HG03565 (cell line): ENCODE results near the gene FRAS1.
"Not testable (repeated sequence)": the region's sequence is repeated elsewhere in the genome, so short reads cannot be mapped to it uniquely, and the experiment has no call there.

Source experiments
- ATAC-seq: cut with Tn5 transposase; IDR thresholded peaks from one replicate; pipeline ENCODE4 v1.9.1; 2021; ENCODE audit warnings: mild to moderate bottlenecking, moderate library complexity; ENCODE audit not compliant: unreplicated experiment

Gene FRAS1

GRCh38 chr4:78267790-78268189 is 210.7 kb downstream of the FRAS1 start:
- no peak for ATAC-seq

GRCh38 chr4:78268597-78268996 is 211.5 kb downstream of the FRAS1 start:
- no peak for ATAC-seq

GRCh38 chr4:78275450-78275849 is 218.3 kb downstream of the FRAS1 start:
- not testable (repeated sequence) for ATAC-seq

GRCh38 chr4:78286281-78286680 is 229.2 kb downstream of the FRAS1 start:
- no peak for ATAC-seq

- no peak for ATAC-seq
Observed at GRCh38 chr4:78288327-78288726, 231.2 kb downstream of the FRAS1 start.

- no peak for ATAC-seq
Observed at GRCh38 chr4:78291277-78291676, 234.2 kb downstream of the FRAS1 start.

- no peak for ATAC-seq
Observed at GRCh38 chr4:78292341-78292740, 235.2 kb downstream of the FRAS1 start.

GRCh38 chr4:78292856-78293255 is 235.7 kb downstream of the FRAS1 start:
- no peak for ATAC-seq

- ATAC-seq = no peak
Observed at GRCh38 chr4:78293348-78293747, 236.2 kb downstream of the FRAS1 start.

GRCh38 chr4:78293821-78294301 is 236.7 kb downstream of the FRAS1 start:
- ATAC-seq = no peak

- no peak for ATAC-seq
Observed at GRCh38 chr4:78296261-78296660, 239.1 kb downstream of the FRAS1 start.

- peak; percentile 50 for ATAC-seq
Observed at GRCh38 chr4:78297116-78297800, 240.1 kb downstream of the FRAS1 start.

GRCh38 chr4:78298618-78299017 is 241.5 kb downstream of the FRAS1 start:
- no peak for ATAC-seq

- peak; percentile 39 for ATAC-seq
Observed at GRCh38 chr4:78299565-78299972, 242.4 kb downstream of the FRAS1 start.

GRCh38 chr4:78307263-78307662 is 250.1 kb downstream of the FRAS1 start:
- ATAC-seq = not testable (repeated sequence)

GRCh38 chr4:78308517-78308916 is 251.4 kb downstream of the FRAS1 start:
- no peak for ATAC-seq

- ATAC-seq = no peak
Observed at GRCh38 chr4:78309352-78309751, 252.2 kb downstream of the FRAS1 start.

- no peak for ATAC-seq
Observed at GRCh38 chr4:78310007-78310739, 253.1 kb downstream of the FRAS1 start.

- ATAC-seq = no peak
Observed at GRCh38 chr4:78310740-78311115, 253.6 kb downstream of the FRAS1 start.

GRCh38 chr4:78311306-78311705 is 254.2 kb downstream of the FRAS1 start:
- no peak for ATAC-seq

GRCh38 chr4:78312989-78313753 is 256.0 kb downstream of the FRAS1 start:
- no peak for ATAC-seq

- ATAC-seq = no peak
Observed at GRCh38 chr4:78313754-78314120, 256.6 kb downstream of the FRAS1 start.
